ENCODE data around the gene STAB2. TPM values are rescaled to one million over a fixed set of nuclear protein-coding genes. Genes with fewer than 3 reads are reported as not detected.
"Not testable (repeated sequence)": the region's sequence is repeated elsewhere in the genome, so short reads cannot be mapped to it uniquely, and the experiment has no call there.

The STAB2 gene
- polyA plus RNA-seq, 3 donors: 1.1 to 2.0 (median 1.3) TPM

DNA sequence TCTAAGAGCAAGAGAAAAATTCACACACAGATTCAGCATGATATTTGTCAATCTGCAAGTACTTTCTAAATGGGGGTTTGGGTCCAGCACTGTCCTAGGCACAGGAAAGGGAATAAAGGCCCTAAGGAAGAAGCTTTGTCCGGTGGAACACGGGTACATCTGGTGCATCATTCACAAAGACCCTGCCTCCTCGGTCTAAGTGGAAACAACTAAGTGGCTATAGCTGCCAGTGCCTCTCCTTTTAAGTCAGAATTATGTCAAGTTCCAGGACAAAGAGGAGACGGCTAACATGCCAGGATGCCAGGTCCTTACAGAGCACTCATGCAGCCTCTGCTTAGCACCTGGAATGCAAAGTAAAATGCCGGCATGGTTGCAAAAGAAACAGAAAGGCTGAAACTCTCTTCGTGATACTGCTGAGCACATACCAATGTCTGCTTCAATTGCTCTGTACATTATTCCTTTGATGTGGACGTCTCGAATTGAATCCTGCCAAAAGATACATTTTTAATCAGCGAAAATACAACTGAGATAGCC, 206.5 kb downstream of the STAB2 start:
- no peak for DNase-seq (ENCODE audit: extremely low read depth in 1 of 11, low read depth in 9 of 11, low spot score in 4 of 11)

DNA sequence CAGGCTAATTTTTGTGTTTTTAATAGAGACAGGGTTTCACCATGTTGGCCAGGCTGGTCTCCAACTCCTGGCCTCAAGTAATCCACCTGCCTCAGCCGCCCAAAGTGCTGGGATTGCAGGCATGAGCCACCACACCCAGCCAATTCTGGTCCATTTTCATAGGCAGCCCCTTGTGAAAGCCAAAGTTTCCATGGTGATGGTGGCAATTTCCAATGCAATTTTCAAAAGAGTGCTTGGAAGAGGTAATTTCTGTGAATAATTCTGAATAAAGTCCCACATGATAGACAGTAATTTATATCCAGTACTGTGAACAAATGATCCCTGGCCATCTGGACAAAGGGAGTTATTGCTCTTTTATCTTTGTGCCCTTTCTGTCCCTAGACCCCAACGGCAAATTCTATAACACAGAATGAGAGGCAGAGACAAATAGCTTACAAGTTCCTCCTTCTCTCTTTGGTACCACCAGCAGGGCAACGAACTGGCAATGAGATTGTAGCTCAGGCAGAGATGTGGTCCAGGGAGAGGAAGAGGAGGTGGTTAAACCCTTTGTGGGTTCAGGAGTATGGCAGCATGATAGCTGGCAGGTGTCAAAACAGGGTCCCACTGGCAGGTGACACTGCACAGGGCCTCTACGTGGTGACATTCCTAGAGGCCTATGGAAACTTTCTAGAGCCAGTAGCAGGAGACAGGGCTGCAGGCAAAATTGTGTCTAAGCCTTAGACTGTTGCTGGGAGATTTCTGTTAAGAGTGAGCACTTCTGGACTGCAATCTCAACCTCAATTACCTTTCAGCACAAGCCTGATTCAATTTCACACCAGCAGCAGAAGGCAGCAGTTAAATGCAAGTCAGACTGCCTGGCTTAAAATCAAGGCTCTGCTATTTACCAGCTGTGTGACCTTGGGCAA, 207.5 kb downstream of the STAB2 start:
- no peak for DNase-seq (ENCODE audit: extremely low read depth in 1 of 11, low read depth in 9 of 11, low spot score in 4 of 11)

- DNase-seq (ENCODE audit: extremely low read depth in 1 of 11, low read depth in 9 of 11, low spot score in 4 of 11): no peak
Observed at GRCh38 chr12:103798586-103798985, 211.5 kb downstream of the STAB2 start.

- DNase-seq (ENCODE audit: extremely low read depth in 1 of 11, low read depth in 9 of 11, low spot score in 4 of 11): no peak
Observed at GRCh38 chr12:103799504-103799856, 212.4 kb downstream of the STAB2 start.

GRCh38 chr12:103799857-103800771, 213.0 kb downstream of the STAB2 start:
- peak in 1 of 11 donors; percentile 38 for DNase-seq (ENCODE audit: extremely low read depth in 1 of 11, low read depth in 9 of 11, low spot score in 4 of 11)

DNA sequence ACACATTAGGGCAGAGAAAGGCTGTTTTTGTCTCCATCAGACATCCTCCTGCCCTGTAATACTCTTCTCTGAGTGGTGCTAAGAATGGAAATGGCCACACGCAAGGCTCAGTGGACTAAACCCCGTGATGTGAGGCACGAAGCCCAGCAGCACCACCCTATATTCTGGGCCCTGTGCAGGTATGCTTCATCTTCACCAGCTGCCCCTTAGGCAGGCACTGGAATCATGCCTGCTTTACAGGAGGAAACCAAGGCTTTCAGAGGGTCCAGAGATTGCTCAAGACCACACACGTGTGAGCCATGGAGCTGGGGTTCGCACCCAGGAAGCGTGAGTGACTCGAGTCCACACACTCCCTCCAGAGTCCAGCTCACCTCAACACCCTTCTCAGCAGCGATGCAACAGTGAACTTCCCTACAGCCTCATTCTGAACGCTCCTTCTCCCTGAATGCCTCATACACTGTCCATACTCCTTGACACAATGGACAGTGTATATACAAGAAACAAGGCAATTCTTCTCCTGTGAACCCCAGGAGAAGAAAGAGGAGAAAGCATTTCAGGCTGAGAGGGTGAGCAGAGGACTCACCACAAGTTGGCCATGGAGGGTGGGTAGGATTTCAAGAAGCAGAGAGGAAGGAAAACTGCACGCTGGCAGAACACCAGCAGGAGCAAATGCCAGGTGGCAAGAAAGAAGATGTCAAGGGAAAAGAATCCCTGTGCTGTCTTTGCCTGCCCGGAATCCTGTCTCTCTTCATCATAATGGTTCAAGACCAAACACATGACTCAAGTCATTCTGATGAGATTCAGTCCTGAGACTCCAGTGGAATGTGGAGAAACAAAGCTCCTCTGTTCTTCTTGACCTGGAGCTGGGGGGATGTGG, 214.9 kb downstream of the STAB2 start:
- no peak for DNase-seq (ENCODE audit: extremely low read depth in 1 of 11, low read depth in 9 of 11, low spot score in 4 of 11)

DNA sequence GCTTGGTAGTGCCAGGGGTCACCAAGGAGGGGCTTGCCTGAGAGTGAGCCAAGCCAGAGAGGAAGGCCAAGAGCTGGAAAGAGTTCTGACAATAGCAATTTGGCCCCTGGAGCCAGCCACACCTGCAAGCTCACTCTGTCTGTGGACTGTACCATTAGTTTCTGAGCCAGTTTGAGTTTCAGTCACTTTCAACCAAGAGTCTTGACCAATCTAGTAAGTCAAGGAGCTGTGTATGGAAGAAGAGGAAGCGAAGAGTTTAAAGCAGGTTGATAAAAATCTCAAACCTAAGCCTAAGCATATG, 215.5 kb downstream of the STAB2 start:
- no peak for DNase-seq (ENCODE audit: extremely low read depth in 1 of 11, low read depth in 9 of 11, low spot score in 4 of 11)

- DNase-seq (ENCODE audit: extremely low read depth in 1 of 11, low read depth in 9 of 11, low spot score in 4 of 11): no peak
Observed at GRCh38 chr12:103803847-103804246, 216.8 kb downstream of the STAB2 start.

DNA sequence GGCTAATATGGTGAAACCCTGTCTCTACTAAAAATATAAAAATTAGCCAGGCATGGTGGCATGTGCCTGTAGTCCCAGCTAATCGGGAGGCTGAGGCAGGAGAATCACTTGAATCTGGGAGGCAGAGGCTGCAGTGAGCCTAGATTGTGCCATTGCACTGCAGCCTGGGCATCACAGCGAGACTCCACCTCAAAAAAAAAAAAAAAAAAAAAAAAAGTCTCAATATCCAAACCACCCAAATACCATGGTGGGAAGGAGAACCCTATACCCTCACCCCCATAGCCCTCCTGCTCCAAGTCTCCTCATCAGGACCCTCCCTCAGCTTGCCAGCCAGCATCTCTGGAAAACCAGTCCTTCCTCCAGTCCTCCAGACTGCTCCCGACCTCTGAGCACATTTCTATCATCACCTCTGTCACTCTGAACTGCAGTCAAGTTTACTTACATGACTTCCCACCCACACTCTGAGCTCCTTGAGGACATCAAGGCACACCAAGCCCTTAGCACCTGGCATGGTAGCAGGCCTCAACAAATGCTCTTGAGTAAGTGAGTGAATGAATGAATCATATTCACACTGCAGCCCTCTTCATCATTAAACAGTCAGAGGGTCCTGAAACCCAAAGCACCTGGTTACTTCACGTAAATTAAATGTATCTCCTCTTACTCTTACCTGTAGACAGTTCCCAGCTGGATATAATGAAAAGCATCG, 218.7 kb downstream of the STAB2 start:
- no peak for DNase-seq (ENCODE audit: extremely low read depth in 1 of 11, low read depth in 9 of 11, low spot score in 4 of 11)

GRCh38 chr12:103806803-103807202, 219.7 kb downstream of the STAB2 start:
- no peak for DNase-seq (ENCODE audit: extremely low read depth in 1 of 11, low read depth in 9 of 11, low spot score in 4 of 11)

- no peak for DNase-seq (ENCODE audit: extremely low read depth in 1 of 11, low read depth in 9 of 11, low spot score in 4 of 11)
Observed at GRCh38 chr12:103807561-103808238, 220.6 kb downstream of the STAB2 start.

DNA sequence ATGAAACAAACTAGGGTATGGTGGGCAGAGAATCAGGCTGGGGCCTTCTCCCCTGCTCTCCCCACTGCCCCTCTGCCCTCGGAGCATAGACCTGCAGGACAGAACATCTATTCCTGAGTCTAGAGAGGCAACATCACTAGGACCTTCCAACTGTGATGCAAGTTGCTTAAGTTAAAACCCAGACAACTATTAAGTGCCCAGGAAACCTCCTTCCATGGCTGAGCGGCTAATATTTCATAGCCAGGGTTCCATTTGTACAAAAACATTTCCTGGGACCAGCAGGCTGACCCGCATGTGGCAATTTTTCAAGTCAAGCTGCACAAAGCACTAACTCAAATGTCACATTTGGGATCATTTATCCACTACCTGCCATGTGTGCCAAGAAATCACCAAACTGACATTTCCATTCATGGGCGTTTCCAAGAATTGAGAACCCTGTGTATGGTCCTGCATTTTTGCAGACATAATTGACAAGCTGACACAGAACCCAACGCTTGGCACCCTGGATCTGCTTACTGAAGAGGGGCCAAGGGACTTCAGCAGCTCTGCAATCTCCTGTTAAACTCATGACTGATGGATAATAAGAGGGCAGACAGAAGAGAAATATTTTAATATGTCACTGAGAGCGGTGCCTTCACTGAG, 221.3 kb downstream of the STAB2 start:
- DNase-seq (ENCODE audit: extremely low read depth in 1 of 11, low read depth in 9 of 11, low spot score in 4 of 11): no peak

DNA sequence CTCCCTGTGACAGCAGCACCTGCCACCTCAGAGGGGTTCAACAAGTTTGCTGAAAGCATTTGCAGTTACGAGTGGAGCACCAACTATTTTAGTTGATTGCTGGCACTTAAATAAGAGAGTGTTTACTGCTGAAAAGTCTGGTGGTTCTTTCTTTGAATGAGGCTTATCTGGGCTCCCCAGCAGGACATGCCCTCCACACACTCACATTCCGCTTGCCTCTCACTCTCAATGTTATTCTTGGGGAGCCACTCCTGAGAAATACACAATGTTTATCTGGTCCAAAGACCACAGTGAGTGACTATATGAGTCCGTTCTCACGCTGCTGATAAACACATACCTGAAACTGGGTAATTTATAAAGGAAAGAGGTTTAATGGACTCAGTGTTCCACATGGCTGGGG, 222.1 kb downstream of the STAB2 start:
- DNase-seq (ENCODE audit: extremely low read depth in 1 of 11, low read depth in 9 of 11, low spot score in 4 of 11): no peak

DNA sequence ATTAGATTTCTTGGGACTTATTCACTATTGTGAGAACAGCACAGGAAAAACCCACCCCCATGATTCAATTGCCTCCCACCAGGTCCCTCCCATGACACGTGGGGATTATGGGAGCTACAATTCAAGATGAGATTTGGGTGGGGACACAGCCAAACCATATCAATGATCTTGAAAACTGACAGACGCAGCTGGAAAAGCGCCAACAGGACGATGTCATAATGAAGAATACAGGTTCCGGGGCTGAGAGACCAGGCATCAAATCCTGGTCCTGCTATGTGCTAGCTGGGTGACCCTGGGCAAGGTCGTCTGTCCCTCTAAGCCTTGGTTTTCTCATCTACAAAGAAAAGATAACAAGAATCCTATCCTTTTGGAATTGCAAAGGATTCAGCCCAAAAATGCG, 222.6 kb downstream of the STAB2 start:
- not testable (repeated sequence) for DNase-seq (ENCODE audit: extremely low read depth in 1 of 11, low read depth in 9 of 11, low spot score in 4 of 11)

DNA sequence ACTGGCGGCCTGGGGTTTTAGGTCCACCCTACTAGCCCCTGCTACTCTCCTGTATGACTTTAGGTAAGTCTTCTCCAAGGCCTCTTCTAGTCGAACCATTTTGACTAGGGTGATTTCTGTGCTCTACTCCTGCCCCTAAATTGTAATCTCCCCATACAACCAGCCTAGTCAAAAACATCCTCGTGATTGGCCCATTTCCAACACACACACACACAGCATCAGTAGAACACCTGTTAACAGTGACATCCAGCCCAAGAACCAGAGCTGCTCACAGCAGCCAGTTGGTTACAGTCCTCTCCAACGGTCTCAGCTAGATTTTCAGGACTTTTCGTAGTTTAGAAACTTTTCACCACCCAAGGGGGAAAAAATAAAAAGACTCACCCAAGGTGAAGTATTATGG, 223.0 kb downstream of the STAB2 start:
- DNase-seq (ENCODE audit: extremely low read depth in 1 of 11, low read depth in 9 of 11, low spot score in 4 of 11): no peak

DNA sequence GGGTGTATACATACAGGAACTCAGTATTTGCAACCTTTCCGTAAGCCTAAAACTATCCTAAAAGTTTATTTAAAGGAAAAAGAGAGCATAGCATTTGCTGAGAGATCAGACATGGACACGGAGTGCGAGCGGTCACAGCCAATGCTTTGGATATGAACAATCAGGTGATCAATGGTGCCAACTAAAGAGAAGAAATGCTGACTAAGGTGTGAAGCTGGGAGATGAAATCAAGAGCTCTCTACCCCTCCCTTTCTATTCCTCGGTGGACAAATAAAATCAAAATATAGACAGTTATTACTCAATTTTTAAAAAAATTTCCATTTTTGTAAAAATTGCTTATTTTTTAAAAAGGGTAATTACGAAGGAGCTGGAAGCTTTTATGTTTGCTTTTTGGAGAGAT, 224.7 kb downstream of the STAB2 start:
- no peak for DNase-seq (ENCODE audit: extremely low read depth in 1 of 11, low read depth in 9 of 11, low spot score in 4 of 11)

GRCh38 chr12:103812789-103813188, 225.7 kb downstream of the STAB2 start:
- no peak for DNase-seq (ENCODE audit: extremely low read depth in 1 of 11, low read depth in 9 of 11, low spot score in 4 of 11)

DNA sequence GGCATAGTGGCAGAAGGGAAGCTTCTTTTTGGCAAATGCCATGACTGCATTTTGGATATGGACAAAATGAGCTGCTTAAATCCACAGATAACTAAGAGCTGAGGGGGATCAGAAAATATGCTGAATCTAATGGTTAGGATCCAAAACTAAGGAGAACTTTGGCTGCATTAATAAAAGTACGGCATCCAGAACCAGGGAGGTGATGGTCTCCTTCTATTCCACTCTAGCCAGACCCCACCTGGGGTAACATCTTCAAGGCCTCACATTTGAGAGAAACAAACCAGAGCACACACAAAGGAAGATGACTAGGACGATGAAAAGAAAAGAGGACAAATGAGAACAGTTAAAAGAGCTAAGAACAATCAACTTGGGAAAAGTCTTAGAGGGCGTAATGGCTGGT, 226.4 kb downstream of the STAB2 start:
- no peak for DNase-seq (ENCODE audit: extremely low read depth in 1 of 11, low read depth in 9 of 11, low spot score in 4 of 11)

All from renal cortex interstitium (tissue), 11 donors.